HG03521 (cell line): ENCODE measurements around the gene HOXA9.

Experiments
- ATAC-seq: cut with Tn5 transposase; IDR thresholded peaks from one replicate; pipeline ENCODE4 v1.9.1; 2021; ENCODE audit warnings: mild to moderate bottlenecking, moderate library complexity; ENCODE audit not compliant: unreplicated experiment

HOXA9 gene

GRCh38 chr7:27201580-27202017 lies 36.3 kb upstream of the HOXA9 start:
- no peak for ATAC-seq

- no peak for ATAC-seq
These were observed 35.6 kb upstream of the HOXA9 start for GRCh38 chr7:27200761-27201579.

GRCh38 chr7:27199849-27200760 lies 34.8 kb upstream of the HOXA9 start, which contains the start of gene HOXA13:
TSS of gene HOXA13 (minus strand) at chr7:27200091. CDS start at chr7:27200077, 14 bp downstream.
- ATAC-seq, result peak; percentile 49

- peak; percentile 20 for ATAC-seq
These were observed 33.8 kb upstream of the HOXA9 start for GRCh38 chr7:27198871-27199801.

GRCh38 chr7:27198138-27198841 lies 33.0 kb upstream of the HOXA9 start:
- ATAC-seq, result no peak

GRCh38 chr7:27197137-27198042 lies 32.1 kb upstream of the HOXA9 start:
- ATAC-seq, result no peak

GRCh38 chr7:27196287-27196767 lies 31.0 kb upstream of the HOXA9 start:
- no peak for ATAC-seq

- no peak for ATAC-seq
These were observed 29.5 kb upstream of the HOXA9 start for GRCh38 chr7:27194686-27195379.

GRCh38 chr7:27194002-27194352 lies 28.6 kb upstream of the HOXA9 start:
- ATAC-seq, result no peak

- no peak for ATAC-seq
These were observed 28.1 kb upstream of the HOXA9 start for GRCh38 chr7:27193335-27194001.

- no peak for ATAC-seq
These were observed 27.4 kb upstream of the HOXA9 start for GRCh38 chr7:27192546-27193334.

GRCh38 chr7:27191833-27192545 lies 26.7 kb upstream of the HOXA9 start:
- no peak for ATAC-seq

GRCh38 chr7:27191161-27191731 lies 25.9 kb upstream of the HOXA9 start:
- ATAC-seq, result no peak

GRCh38 chr7:27189997-27190748 lies 24.8 kb upstream of the HOXA9 start:
- ATAC-seq, result no peak

- ATAC-seq, result no peak
These were observed 24.1 kb upstream of the HOXA9 start for GRCh38 chr7:27189295-27189996.
